C1 segment of cervical spinal cord (tissue), 14 donors: ENCODE measurements around the gene TRIM45.
"Not testable (repeated sequence)": the region's sequence is repeated elsewhere in the genome, so short reads cannot be mapped to it uniquely, and the experiment has no call there.

ENCODE experiments used
- DNase-seq, 14 donors: peaks; one replicate each; lab custom pipeline; 2025; lab: John Stamatoyannopoulos, UW

TRIM45 gene

GRCh38 chr1:117130526-117130925 is 9.0 kb upstream of the TRIM45 start:
- no peak for DNase-seq

GRCh38 chr1:117128323-117129079 is 7.0 kb upstream of the TRIM45 start:
- peak in 2 of 14 donors; percentile 1 to 7 for DNase-seq

- no peak for DNase-seq
Observed at GRCh38 chr1:117127795-117128194, 6.2 kb upstream of the TRIM45 start.

DNA sequence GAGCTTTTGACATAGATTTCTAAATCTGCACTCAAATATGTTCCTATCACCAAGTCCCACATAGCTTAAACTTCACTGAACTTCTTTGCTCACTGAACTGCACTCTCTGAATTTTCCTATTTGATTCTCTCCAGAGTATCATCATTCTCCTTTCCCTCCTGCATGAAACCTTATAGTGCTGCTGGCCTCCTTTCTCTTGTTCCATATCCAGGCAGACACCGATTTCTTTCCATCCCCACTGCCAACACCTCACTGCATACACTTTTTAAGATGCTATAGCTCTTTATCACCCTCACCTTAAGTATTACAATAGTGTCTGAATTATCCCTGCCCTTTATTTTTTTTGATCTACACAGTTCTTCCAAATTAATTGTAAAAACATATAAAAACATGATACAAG is 3.1 kb upstream of the TRIM45 start:
- no peak for DNase-seq

DNA sequence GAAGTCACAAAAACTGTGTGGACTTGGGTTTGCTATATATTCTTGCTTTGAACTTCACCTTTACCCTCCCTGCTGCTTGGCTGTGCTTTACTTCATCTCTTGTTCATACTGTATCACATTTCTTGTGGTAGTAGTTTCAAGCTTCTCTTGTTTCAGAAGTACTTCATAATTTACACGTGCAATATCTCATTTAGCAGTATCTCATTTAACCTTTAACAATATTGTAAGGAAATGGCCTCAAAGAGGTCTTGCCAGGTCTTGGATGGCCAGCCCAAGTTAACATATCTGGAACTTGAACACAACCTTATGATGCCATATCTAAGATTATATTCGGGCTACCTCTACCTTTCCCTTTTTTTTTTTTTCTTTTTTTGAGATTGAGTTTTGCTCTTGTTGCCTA is 1.7 kb upstream of the TRIM45 start:
- no peak for DNase-seq

- DNase-seq = peak in 1 of 14 donors; percentile 33
Observed at GRCh38 chr1:117122330-117123025, 929 bp upstream of the TRIM45 start.

GRCh38 chr1:117120774-117121588 is 568 bp downstream of the TRIM45 start:
- DNase-seq = peak in 3 of 14 donors; percentile 17 to 81 (median 26)

DNA sequence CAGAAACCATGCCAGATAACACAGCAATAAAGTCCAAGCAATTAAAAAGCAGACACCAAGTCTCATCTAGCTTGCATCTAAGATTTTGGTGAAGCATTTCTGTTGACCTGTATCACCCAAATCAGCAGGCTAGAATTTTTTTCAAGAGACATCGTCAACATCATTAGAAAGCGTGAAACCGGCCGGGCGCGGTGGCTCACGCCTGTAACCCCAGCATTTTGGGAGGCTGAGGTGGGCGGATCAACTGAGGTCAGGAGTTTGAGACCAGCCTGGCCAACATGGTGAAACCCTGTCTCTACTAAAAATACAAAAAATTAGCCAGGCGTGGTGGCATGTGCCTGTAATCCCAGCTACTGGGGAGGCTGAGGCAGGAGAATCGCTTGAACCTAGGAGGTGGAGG is 2.4 kb downstream of the TRIM45 start:
- DNase-seq = not testable (repeated sequence)

DNA sequence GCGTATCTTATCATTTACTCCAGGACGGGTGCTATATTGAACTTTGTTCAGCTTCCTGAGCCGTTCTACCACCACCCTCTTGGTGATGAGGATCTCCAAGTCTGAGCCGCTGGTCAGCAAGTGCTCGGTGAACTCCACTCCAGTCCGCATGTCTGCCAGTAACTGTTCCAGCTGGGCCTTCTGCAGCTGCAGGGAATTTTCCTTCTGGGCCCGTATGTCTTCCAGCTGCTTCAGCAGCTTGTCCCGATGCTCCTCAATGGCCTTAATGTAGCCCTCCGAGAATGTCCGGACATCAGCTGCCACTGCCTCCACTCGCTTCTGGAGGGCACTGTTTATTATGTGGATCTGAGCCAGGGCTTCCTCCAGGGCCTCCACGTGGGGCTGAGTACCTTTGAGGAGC is 3.4 kb downstream of the TRIM45 start:
- DNase-seq = peak in 1 of 14 donors; percentile 2

- DNase-seq = no peak
Observed at GRCh38 chr1:117117697-117118096, 3.9 kb downstream of the TRIM45 start.

DNA sequence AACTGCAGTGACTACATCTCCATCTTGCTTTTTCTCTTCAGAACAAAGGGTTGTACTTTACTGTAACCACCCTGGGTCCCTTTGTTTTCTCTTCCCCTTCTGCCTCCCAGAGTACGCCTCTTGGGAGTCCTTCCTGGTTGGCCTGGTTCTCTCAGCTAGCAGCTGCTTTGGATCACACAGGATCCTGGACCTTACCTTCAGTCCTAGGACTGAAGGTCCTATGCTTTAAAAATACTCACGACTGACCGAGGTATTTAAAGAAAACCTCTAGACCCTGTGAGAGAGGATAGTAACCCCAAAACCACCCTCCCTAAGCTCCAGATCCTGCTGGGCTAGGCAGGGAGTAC is 4.8 kb downstream of the TRIM45 start:
- no peak for DNase-seq

- DNase-seq = no peak
Observed at GRCh38 chr1:117116090-117116783, 5.3 kb downstream of the TRIM45 start.

- DNase-seq = no peak
Observed at GRCh38 chr1:117114877-117115276, 6.7 kb downstream of the TRIM45 start.

DNA sequence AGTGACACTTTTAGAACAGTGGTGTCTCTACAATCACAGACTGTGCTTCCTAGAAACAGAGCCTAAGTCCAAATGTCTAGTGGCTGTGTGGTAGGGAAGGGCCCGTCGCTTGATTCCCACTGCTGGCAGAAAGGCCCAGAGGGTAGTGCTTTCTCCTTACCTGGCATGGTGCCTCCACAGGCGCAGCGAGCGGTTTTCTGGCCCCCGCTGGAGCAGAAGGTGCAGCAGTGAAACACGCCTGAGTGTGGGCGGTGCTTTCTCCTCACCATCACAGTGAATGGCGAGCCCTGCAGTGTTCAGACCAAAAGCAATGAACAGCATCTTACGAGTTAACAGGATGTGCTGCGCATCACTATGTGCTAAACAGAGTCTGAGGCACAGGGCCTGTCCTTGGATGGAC is 8.3 kb downstream of the TRIM45 start:
- peak in 1 of 14 donors; percentile 2 for DNase-seq

DNA sequence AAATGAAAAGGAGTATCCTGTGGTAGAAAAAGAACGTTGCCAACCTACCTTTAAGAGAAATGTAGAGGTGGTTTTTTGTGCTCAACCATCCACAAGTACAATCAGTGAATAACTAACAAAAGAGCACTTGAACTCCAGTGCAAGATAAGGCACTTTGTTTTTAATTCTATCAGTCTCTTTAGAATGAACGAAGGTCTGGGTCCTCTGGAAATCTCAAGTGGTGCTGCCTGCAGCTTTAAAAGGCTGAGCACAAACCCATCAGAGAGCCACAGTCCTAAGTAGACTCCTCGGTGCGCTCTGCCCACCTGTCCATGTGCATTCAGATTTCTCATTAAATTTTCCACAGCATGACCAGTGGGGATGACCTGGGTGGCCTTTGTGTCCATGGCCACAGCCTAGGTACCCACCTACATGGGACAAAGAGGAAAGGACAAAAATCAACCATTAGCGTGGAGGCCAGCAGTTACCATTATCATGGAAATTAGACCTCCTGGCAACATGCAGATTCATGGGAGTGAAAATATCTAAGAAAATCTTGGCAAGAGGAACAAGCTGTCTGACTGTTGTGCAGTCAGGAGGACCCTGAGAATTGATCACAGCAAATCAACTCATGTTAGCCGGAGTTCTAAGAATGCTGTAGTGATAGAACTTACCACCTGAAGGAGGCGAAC is 9.4 kb downstream of the TRIM45 start:
- DNase-seq = no peak

DNA sequence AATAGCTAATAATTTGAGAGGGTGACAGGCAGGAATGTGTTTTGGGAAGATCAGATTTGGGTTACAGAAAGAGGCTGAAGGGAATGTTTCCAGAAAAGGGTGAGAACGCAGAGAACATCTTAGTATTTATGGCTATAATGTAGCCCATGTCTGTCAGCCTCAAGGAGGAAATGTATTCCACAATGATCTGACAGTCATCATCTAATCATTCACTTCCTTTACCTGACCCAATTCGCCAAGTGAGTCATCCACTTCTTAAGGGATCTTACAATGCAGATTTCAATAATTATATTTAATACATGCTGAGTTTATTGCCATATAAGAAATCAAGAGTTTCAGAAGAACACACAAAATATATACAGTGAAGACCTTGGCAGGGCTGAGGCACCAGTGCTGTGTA is 10.8 kb downstream of the TRIM45 start:
- no peak for DNase-seq

- no peak for DNase-seq
Observed at GRCh38 chr1:117107364-117107763, 14.2 kb downstream of the TRIM45 start.

GRCh38 chr1:117106478-117106877 is 15.1 kb downstream of the TRIM45 start:
- DNase-seq = no peak

GRCh38 chr1:117105722-117106121 is 15.8 kb downstream of the TRIM45 start:
- no peak for DNase-seq

DNA sequence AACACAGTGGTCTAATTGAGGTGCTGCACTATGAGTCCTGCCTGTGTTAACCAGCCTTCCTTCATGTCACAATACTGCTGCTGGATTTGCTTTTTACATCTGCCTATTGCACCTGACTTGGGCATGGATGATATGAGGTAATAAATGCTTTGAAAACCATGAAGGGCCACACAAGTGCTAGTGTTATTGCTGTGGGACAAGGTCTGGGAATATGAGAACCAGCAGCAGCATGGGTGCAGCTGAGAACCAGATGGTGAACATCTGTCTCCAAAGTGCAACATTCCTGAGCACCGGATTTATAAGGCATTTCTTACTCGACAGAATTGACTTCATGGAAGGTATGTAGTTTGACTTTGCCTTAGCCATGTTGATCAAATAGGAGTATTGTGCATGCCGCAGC is 16.6 kb downstream of the TRIM45 start:
- no peak for DNase-seq

GRCh38 chr1:117101858-117102257 is 19.7 kb downstream of the TRIM45 start:
- DNase-seq = not testable (repeated sequence)
